GM23248 (cell line): Measurements from ENCODE around the gene TMEM131L.

Experiments used
- EZH2 ChIP-seq: fragments of 200-600 bp; sonication (generic); IDR thresholded peaks from 2 replicates; pipeline ENCODE4 v1.6.1; 2018; ENCODE audit warnings: antibody characterized with exemption, mild to moderate bottlenecking; ENCODE audit not compliant: insufficient read depth, poor library complexity, severe bottlenecking
- EZH2phosphoT487 ChIP-seq: fragments of 200-600 bp; sonication (generic); IDR thresholded peaks from 2 replicates; pipeline ENCODE4 v1.6.1; 2018; ENCODE audit warnings: antibody characterized with exemption, moderate library complexity, mild to moderate bottlenecking, low read depth; ENCODE audit not compliant: insufficient read depth

GRCh38 chr4:153488006-153488891, 22.1 kb downstream of the TMEM131L start:
- no peak for TF ChIP-seq EZH2
- TF ChIP-seq EZH2phosphoT487, result no peak
